K562 (cell line): ENCODE results near the gene SNX9. TPM values are rescaled to one million over a fixed set of nuclear protein-coding genes. Genes with fewer than 3 reads are reported as not detected.

Source experiments
- ARID1B ChIP-seq: fragments of 450-650 bp; IDR thresholded peaks from 2 replicates; pipeline ENCODE4 v1.6.1; 2016; ENCODE audit warnings: antibody characterized with exemption, mild to moderate bottlenecking, inconsistent platforms
- CTBP1 ChIP-seq: fragments of 450-650 bp; IDR thresholded peaks from 2 replicates; pipeline ENCODE4 v1.6.1; 2016; ENCODE audit warnings: borderline replicate concordance
- HMBOX1 ChIP-seq: sonication (generic); IDR thresholded peaks from 2 replicates; pipeline ENCODE4 v1.6.1; 2016
- MCM2 ChIP-seq: fragments of 450-650 bp; IDR thresholded peaks from 2 replicates; pipeline ENCODE4 v1.6.1; 2017; ENCODE audit warnings: low read depth, mild to moderate bottlenecking
- POLR2AphosphoS5 ChIP-seq: IDR thresholded peaks from 2 replicates; pipeline ENCODE4 v1.6.1; 2011; ENCODE audit warnings: mild to moderate bottlenecking, low read depth, low read length, moderate library complexity; ENCODE audit not compliant: control insufficient read depth, insufficient read depth
- RCOR1 ChIP-seq, 2 experiments: IDR thresholded peaks; 2 replicates each; pipeline ENCODE4 v1.6.1; 2012; ENCODE audit warnings: low read depth in 2 of 2, low read length in 2 of 2, borderline replicate concordance in 1 of 2, improper control_type of control experiment in 1 of 2
- TEAD1 ChIP-seq, 2 experiments: fragments of 450-650 bp in 1 of 2; sonication (generic) in 1 of 2; formaldehyde crosslinking; IDR thresholded peaks; 2 replicates each; pipeline versions ENCODE4 v1.4.0 to v1.8.0; 2020 to 2022; ENCODE audit warnings: mild to moderate bottlenecking in 2 of 2, missing genetic modification reagents in 1 of 2
- ZBTB34 ChIP-seq: fragments of 250-450 bp; sonication (Bioruptor Pico); IDR thresholded peaks from 2 replicates; pipeline ENCODE4 v1.8.0; 2021; ENCODE audit warnings: mild to moderate bottlenecking, moderate library complexity
- ZFP91 ChIP-seq: sonication (generic); formaldehyde crosslinking; IDR thresholded peaks from 2 replicates; pipeline ENCODE4 v1.8.0; 2022; ENCODE audit warnings: mild to moderate bottlenecking, missing genetic modification reagents
- ZFPM2 ChIP-seq: fragments of 250-450 bp; sonication (Bioruptor Pico); IDR thresholded peaks from 2 replicates; pipeline ENCODE4 v1.5.1; 2022; ENCODE audit warnings: mild to moderate bottlenecking
- ZNF133 ChIP-seq: fragments of 250-450 bp; sonication (Bioruptor Pico); IDR thresholded peaks from 2 replicates; pipeline ENCODE4 v1.4.0; 2020; ENCODE audit warnings: mild to moderate bottlenecking
- ZNF146 ChIP-seq: IDR thresholded peaks from one replicate; pipeline ENCODE4 v1.6.1; 2018; ENCODE audit warnings: missing compliant biosample characterization; ENCODE audit not compliant: unreplicated experiment
- polyA plus RNA-seq, 8 experiments: library from polyadenylated mRNA; depleted of rRNA in 4 of 8; stranded (reverse) in 5 of 8; unstranded in 3 of 8; fragments of >200 nt; fragmentation: Nextera tagmentation in 2 of 8; fragmentation: Illumina TruSeq in 1 of 8; extraction: Ambion mirVana in 2 of 8; extraction: Trizol in 1 of 8; gene quantifications; 2 replicates each; pipeline versions ENCODE4 v1.2.1 to v1.2.3, GENCODE V29; 2011 to 2014; ENCODE audit warnings: inconsistent platforms in 1 of 8, missing spikeins in 1 of 8
- total RNA-seq, 7 experiments: library from RNA; depleted of rRNA in 6 of 7; stranded (reverse); fragments of >200 nt in 6 of 7; fragmentation: Illumina TruSeq in 2 of 7; extraction: Trizol in 2 of 7; gene quantifications; 2 replicates each; pipeline versions ENCODE4 v1.2.1 to v1.2.3, GENCODE V29; 2011 to 2021; ENCODE audit warnings: low replicate concordance in 1 of 7
- TF ChIP-seq, protein P1 (sequence below): IDR thresholded peaks from 2 replicates; pipeline ENCODE4 v1.6.1; 2012; ENCODE audit warnings: low read depth, low read length, improper control_type of control experiment, borderline replicate concordance
- TF ChIP-seq, protein P2 (sequence below): fragments of 250-450 bp; sonication (Bioruptor Pico); IDR thresholded peaks from 2 replicates; pipeline ENCODE4 v1.9.0; 2021; ENCODE audit warnings: mild to moderate bottlenecking, inconsistent platforms
- TF ChIP-seq, protein P3 (sequence below): fragments of 450-650 bp; IDR thresholded peaks from 2 replicates; pipeline ENCODE4 v1.6.1; 2016
- TF ChIP-seq, protein P4 (sequence below), 3 experiments: fragments of 200-800 bp in 1 of 3; sonication (Bioruptor generic) in 1 of 3; sonication (generic) in 1 of 3; formaldehyde crosslinking in 1 of 3; IDR thresholded peaks; 2 replicates each; pipeline versions ENCODE4 v1.6.1 to v1.8.0; 2016 to 2022; ENCODE audit warnings: mild to moderate bottlenecking in 2 of 3, missing compliant biosample characterization in 2 of 3, missing genetic modification characterization in 2 of 3, missing genetic modification reagents in 1 of 3

SNX9 gene
- total and polyA plus RNA-seq, 9 of the 15 experiments (the other 6 are each of a cell fraction or from before 2014, with no cell fraction given), result 6.0 to 81.7 (median 57.1) TPM

DNA sequence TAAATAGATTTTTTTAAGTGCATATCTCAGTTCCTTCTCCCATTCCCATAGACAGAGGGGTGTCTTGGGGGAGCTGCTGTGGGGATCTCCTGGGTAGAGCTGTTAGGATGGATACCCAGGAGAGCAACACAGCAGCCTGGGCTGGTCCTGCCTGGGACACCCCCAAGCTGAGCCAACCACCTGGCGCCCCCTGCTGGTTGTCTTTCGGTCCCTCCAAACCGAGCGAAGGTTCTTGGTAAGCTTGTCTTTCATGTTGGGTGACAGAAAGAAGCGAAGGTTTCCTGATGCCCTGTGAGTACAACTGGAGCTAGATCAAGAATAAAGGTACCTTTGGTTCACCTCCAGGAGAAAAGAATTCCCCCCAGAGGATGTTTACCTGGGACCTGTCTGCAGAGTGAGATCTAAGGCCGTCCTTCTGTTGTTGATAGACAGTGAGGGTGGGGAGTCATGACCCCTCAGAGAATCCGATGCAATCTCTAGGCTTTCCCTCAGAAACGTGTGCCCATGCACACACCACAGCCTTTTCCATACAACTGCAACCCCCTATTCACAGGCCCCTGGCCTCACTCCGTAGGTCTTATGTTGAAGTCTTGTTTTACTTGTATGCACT is 50.8 kb downstream of the SNX9 start (continued):
- TF ChIP-seq, protein P1, sequence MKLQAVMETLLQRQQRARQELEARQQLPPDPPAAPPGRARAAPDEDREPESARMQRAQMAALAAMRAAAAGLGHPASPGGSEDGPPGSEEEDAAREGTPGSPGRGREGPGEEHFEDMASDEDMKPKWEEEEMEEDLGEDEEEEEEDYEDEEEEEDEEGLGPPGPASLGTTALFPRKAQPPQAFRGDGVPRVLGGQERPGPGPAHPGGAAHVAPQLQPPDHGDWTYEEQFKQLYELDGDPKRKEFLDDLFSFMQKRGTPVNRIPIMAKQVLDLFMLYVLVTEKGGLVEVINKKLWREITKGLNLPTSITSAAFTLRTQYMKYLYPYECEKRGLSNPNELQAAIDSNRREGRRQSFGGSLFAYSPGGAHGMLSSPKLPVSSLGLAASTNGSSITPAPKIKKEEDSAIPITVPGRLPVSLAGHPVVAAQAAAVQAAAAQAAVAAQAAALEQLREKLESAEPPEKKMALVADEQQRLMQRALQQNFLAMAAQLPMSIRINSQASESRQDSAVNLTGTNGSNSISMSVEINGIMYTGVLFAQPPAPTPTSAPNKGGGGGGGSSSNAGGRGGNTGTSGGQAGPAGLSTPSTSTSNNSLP, result no peak
- TF ChIP-seq TEAD1 (CRISPR knock-in tag; IDR thresholded peaks at IDR 0.05) (peak in 1 of 2 experiments; percentile 72; a peak in 1 of 4 replicates), ZFPM2 (CRISPR knock-in tag) (no peak), POLR2AphosphoS5 (peak; percentile 30; the same call in 1 of the 2 replicates), MCM2 (no peak), ZNF146 (CRISPR knock-in tag) (no peak), RCOR1 (IDR thresholded peaks at IDR 0.05; ENCODE audit: borderline replicate concordance in 1 of 2, low read depth in 2 of 2, low read length in 2 of 2) (peak in 1 of 2 experiments; percentile 71; a peak in 2 of 4 replicates), ARID1B (no peak), HMBOX1 (no peak), ZNF133 (CRISPR knock-in tag) (no peak), CTBP1 (peak; percentile 74), ZBTB34 (CRISPR knock-in tag) (no peak), ZFP91 (no peak)
- TF ChIP-seq, protein P2, sequence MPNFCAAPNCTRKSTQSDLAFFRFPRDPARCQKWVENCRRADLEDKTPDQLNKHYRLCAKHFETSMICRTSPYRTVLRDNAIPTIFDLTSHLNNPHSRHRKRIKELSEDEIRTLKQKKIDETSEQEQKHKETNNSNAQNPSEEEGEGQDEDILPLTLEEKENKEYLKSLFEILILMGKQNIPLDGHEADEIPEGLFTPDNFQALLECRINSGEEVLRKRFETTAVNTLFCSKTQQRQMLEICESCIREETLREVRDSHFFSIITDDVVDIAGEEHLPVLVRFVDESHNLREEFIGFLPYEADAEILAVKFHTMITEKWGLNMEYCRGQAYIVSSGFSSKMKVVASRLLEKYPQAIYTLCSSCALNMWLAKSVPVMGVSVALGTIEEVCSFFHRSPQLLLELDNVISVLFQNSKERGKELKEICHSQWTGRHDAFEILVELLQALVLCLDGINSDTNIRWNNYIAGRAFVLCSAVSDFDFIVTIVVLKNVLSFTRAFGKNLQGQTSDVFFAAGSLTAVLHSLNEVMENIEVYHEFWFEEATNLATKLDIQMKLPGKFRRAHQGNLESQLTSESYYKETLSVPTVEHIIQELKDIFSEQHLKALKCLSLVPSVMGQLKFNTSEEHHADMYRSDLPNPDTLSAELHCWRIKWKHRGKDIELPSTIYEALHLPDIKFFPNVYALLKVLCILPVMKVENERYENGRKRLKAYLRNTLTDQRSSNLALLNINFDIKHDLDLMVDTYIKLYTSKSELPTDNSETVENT (CRISPR knock-in tag), result no peak
- TF ChIP-seq, protein P3, sequence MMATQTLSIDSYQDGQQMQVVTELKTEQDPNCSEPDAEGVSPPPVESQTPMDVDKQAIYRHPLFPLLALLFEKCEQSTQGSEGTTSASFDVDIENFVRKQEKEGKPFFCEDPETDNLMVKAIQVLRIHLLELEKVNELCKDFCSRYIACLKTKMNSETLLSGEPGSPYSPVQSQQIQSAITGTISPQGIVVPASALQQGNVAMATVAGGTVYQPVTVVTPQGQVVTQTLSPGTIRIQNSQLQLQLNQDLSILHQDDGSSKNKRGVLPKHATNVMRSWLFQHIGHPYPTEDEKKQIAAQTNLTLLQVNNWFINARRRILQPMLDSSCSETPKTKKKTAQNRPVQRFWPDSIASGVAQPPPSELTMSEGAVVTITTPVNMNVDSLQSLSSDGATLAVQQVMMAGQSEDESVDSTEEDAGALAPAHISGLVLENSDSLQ, result peak; percentile 33; the same call in 1 of the 2 replicates
- TF ChIP-seq, protein P4, sequence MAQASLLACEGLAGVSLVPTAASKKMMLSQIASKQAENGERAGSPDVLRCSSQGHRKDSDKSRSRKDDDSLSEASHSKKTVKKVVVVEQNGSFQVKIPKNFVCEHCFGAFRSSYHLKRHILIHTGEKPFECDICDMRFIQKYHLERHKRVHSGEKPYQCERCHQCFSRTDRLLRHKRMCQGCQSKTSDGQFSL (CRISPR knock-in tag; IDR thresholded peaks at IDR 0.05), result peak; percentile 88
- TF ChIP-seq, protein P4 (tag; IDR thresholded peaks at IDR 0.05), result peak in 1 of 2 experiments; percentile 50; a peak in 1 of 4 replicates
